Measurements from ENCODE around the gene OTUD5.
"Not testable (repeated sequence)": the region's sequence is repeated elsewhere in the genome, so short reads cannot be mapped to it uniquely, and the experiment has no call there.

OTUD5 gene

DNA sequence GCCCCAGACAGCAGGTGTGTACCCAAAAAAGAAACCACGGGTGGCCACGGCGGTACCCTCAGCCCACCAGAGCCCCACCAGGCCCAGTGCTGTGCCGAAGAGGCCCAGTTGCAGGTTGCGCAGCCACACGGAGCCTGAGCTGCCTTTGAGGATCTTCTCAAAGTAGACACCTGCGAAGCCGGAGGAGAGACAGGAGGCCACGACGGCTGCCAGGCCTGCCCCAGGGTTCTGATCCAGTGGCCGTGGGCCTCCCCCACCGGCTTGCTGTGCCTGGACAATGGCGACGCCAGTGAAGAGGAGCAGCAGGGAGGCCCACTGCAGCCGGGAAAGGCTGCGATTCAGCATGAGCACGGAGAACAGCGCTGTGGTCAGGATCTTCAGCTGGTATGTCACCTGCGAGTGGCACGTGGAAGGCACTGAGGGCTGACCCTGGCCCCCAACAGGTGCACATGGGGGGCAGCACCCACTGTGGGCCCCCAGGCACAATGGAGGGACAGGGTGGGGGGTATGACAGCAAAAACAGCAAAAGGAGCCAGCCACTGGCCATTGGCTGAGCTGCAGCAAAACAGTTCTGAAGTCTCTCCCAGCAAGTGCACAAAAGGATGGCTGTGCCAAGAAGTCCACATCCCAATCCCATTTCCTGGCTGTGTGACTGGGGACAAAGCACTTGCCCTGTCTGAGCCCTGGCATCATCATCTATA, 52.2 kb downstream of the OTUD5 start:
- DNase-seq = no peak

DNA sequence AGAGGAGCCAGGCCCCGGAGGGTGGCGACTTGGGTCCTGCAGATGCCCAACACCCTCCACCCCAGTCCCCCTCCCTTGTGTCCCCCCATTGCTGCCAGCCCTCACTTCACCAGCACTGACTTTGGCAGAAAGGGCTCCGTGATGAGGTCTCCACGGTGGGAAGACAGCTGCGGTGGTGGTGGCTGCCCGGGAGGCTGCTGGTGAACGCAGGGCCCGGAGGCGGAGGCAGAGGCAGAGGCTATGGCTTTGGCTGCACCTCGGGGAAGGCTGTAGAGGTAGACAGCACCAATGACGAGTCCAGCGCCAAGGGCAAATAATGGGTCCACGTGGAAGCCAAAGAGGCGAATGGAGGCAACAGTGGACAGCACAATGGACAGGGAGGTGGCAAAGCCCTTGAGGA, 52.8 kb downstream of the OTUD5 start:
- no peak for DNase-seq

DNA sequence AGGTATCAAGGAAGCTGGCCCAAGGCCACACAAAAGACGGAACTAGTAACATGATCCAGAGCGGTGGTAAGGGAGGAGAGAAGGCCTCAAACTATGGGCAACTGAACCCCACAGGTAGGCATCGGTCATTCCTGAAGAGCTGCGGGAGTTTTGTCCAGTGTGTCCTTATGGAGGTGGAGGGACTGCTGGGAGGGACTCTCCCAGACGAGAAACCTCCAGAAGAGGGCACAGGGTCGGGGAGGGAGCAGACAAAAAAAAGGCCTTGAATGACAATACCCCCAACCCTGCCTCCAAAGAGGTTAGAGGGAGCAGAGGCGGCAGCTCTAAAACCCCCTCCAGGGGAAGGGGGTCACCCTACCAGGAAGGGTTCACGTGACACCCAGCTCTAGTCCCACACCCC, 53.2 kb downstream of the OTUD5 start:
- DNase-seq = no peak

DNA sequence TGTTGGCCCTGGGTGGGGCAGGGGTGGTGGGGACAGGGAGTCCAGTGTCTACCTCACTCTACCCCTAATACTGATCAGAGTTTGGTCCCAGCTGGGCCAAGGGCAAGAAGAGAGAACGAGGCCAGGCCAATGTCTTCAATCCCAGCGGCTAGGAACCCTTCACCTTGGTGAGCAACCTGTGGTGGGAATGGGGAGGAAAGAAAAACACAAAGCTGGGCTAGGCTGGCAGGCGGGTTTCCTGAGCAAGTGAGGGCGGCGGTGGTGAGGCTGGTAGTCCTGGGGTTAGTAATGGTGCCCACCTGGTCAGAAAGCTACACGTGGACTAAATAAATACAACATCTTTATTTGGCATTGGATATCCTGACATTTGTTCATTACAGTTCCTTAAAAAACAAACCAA, 54.1 kb downstream of the OTUD5 start:
- DNase-seq = no peak

DNA sequence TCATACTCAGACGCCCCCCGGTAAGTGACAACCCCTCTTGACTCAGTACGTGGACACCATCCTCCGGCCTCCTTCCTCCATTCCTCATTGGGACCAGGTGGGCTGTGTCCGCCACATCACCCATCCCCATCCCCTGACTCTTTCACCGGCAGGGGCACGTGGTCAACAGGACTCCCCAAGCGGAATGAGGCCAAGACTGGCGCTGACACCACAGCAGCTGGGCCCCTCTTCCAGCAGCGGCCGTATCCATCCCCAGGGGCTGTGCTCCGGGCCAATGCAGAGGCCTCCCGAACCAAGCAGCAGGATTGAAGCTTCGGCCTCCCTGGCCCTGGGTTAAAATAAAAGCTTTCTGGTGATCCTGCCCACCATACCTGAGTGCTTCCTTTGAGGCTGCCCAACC, 54.6 kb downstream of the OTUD5 start:
- DNase-seq = no peak

DNA sequence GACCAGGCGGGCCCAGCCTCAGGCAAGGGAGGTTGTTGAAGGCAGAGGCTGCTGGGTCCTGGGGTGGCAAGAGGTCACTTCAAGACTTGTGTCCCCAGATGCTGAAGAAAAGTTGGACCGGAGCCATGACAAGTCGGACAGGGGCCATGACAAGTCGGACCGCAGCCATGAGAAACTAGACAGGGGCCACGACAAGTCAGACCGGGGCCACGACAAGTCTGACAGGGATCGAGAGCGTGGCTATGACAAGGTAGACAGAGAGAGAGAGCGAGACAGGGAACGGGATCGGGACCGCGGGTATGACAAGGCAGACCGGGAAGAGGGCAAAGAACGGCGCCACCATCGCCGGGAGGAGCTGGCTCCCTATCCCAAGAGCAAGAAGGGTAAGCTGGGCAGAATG, 55.3 kb downstream of the OTUD5 start:
- no peak for DNase-seq

DNA sequence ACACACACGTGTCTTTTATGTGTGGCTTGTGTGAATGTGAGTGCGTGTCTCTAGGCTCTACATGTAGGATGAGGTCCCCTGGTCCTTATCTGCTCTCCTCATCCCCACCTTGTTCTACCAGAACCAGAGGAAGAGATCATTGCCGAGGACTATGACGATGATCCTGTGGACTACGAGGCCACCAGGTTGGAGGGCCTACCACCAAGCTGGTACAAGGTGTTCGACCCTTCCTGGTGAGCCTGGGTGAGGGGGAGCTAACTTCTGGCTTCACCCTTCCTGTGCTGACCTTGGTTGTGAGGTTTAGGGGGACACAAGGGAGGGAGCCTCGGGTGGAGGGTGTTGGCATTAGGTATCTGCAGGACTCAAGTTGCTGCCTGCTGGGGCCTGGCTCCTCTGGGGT, 56.3 kb downstream of the OTUD5 start:
- no peak for DNase-seq

DNA sequence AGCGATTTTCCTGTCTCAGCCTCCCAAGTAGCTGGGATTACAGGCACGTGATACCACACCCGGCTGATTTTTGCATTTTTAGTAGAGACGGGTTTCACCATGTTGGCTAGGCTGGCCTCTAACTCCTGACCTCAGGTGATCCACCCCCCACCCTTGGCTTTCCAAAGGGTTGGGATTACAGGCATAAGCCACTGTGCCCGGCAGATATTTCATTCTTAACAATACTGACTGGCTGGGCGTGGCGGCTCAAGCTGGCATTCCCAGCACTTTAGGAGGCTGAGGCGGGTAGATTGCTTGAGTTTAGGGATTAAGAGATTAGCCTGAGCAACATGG, 58.4 kb downstream of the OTUD5 start:
- no peak for DNase-seq

DNA sequence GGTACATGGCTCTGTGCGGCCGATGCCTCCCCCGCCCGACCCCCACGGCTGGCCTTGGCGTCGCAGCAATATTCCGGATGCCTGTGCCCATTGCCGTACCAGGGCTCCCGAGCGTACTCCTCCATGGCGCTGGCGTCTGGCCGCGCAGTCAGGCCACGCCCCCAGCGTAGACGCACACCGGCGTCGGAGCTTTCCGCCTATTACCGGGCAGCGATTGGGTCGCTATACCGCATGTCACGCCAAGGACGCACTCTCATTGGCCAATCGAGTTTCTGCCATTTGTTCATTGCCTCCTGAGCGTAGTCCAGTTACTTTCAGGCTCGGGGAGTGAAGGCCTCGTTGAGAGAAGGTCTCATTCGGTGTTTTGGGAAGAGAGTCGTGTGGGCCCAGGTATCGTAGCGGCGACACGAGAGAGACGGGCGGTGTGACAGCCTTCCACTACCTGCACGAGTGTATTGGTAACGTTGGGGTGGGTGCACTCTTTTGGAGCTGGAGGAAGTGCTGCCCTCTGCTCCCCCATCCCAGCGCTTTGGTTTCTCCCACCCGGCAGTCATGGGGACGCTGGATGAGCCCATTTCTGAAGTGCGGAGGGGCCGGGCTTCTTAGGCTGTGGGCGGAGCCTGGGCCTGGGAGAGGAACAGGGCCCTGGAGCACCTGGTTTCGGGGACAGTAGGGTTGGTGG, 59.6 kb downstream of the OTUD5 start, which contains the start of the genes PQBP1 and TIMM17B:
PQBP1 (plus strand) TSS at position 306 of the 682 bp plus-strand sequence. CDS start 580 bp downstream, outside the sequence.
TIMM17B (minus strand) TSS at position 144 of the 682 bp plus-strand sequence; CDS start at position 125, 19 bp downstream.
- DNase-seq = peak; percentile 21

DNA sequence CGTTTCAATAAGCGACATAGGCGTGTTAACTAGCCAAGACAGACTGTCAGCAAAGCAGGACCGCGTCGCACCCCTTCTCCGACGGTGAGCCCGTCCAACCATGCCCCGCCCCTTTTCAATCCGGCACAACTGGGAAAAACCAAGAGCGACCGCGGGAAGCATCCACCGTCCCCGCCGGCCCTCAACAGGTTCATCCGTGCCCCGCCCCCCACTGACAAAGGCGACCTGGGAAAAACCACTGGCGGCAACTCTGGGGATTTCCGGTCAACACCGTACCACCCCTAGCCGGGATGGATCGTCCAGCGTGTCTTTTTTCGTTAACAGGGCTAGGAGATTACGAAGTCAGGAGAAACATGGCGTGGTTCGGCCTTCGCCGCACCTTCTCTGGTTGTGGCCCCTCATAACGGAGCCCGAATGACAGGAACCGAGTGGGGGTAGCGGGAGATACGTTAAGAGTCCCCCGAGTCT, 60.2 kb downstream of the OTUD5 start:
- DNase-seq = no peak

DNA sequence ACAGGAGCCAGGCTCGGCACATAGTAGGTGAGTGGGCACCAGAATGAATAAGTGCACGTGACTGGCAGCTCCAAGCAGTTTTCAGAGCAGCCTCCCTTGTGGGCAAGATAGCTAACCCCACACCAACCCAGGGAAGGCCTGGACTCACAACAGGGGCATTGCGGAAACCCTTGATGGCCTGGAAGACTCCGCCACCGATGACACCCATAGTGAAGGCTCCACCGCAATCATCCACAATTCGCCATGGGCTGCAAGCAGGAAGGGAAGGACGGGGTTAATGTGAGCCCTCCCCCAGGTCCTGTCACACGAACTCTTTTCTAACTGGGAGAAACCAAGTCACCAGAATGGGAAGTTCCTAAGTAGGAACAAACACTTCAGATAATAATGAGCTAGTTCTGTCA, 60.8 kb downstream of the OTUD5 start:
- DNase-seq = no peak

DNA sequence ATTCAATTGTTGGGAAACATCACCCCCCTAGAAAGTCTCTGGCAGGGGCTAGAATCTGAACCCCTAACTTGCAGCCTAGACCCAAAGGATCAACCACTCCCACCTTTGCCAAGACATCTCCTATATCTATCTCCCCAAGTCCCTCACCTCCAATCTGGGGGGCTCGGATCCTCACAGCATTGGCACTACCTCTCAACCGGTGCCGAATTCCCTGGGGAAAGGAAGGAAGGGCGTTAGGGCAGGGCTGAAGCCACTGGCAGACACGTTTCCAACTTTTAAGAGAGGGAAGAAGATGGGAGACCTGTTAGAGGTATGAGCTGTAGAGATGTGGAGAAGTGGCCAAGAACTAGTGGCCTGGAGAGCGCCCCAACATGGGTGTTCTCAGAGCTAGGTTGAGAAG, 62.5 kb downstream of the OTUD5 start:
- no peak for DNase-seq

DNA sequence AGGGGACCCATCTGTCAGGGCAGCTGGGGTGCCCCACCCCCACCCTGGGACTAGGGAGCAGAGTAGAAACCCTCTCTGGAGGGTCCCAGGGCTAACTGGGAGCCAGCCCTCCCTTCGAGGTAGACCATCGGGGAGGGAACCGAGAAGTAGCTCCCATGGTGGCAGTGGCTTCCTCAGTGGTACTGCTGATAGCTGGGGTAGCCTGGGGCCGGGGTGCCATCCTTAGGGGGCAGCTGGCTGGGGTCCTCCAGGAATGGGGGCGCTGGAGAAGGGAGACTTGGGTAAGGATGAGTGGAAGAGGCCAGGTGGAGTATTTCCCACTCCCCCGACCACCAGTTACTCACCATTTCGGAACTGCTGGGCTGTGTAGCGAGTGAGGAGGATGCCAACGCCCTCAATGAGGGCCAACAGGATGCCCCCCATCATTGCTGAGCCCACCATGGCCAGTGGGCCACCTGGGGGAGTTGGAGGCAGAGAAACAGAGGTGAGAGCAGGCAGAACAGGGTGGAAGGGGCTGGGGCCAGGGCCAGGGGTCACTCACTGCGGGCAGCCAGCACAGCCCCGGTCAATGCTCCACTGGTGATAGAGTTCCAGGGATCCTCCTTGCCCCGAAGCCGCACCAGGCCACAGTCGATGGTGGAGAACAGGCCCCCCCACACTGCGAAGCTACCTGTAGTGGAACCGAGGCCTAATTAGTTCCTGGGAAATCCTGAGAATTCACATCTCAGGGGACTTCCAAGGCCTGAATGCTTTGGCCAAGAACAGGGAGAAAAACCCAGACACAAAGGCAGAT, 63.7 kb downstream of the OTUD5 start:
- no peak for DNase-seq

DNA sequence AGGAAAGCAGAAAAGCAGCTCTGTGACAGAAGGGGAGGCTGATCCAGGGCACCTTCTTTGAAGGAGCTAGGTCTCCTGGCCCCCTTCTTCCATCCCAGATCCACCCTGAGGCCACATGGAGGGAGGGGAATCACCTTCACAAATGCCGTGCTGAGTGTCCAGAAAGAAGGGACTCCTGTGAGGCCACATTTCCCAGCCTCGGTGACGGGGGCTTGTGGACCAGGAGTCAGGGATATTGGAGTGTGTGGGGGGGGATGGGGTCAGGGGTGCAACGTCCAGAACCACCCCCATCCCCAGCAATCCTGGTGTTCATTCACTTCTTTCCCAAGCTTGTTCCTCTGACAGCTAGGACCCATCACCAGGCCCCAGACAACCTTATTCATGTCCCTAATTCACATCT, 64.5 kb downstream of the OTUD5 start:
- DNase-seq = no peak

DNA sequence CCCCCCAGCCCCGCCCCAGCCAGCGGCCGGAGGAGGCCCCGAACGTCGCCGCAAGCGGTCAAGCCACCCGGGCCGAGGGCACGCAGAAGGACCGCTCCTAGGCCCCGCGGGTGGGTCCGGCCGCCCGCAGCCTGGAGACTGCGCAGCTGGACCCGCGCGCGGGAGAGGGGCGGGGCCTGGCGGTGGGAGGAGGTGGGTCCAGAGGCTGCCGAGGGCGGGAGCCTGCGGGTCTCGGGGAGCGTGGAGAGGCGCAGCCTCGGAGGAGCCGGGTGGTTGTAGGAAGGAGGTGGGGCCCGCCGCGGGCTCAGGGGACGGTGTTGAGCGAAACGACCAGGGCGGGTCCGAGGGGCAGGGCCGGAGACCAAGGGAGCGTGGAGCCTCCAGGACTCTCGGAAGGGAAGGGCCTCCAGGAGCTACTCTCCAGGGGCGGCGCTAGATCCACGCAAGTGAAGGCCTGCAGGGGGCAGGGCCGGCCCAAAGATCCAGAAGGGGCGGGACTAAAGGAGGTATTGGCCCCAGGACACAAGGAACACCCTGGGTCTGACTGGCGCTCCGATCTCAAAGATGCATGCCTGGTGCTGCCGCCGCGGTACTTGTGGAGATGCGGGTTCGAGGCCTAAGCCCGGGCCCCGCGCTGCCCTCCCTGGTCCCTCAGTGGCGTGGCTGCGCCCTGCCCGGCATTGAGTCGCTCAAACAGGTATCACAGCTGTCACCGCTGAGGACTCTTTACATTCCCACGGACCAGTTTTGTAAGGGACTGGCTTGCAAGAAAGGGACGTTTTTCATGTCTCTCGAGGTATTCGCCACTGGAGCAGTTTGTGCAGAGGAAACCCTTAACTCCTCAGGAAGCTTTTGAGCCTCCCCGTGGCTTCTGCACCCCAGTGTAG, 65.8 kb downstream of the OTUD5 start:
- DNase-seq = no peak

DNA sequence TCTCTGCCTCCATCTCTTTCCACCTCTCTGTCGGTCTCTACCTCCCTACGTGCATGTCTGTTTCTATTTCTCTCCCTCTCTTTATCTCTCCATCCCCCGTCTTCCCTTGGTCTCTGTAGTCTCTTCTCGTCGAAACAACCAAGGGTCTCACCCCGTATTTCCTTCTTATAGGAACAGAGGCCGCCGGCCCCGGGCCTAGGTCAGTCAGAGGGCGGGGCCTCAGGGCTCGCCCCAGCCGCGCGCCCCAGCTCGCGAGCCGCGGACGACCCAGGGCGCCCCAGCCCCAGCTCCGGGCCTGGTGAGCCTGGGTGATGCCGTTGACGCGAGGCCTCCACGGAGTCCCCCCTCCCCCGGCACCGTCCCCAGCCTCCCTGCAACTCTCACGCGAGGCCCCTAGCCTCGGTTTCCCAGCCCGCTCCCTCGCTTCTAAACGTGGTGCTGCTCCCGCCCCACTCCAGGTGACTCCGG, 66.4 kb downstream of the OTUD5 start:
- no peak for DNase-seq

DNA sequence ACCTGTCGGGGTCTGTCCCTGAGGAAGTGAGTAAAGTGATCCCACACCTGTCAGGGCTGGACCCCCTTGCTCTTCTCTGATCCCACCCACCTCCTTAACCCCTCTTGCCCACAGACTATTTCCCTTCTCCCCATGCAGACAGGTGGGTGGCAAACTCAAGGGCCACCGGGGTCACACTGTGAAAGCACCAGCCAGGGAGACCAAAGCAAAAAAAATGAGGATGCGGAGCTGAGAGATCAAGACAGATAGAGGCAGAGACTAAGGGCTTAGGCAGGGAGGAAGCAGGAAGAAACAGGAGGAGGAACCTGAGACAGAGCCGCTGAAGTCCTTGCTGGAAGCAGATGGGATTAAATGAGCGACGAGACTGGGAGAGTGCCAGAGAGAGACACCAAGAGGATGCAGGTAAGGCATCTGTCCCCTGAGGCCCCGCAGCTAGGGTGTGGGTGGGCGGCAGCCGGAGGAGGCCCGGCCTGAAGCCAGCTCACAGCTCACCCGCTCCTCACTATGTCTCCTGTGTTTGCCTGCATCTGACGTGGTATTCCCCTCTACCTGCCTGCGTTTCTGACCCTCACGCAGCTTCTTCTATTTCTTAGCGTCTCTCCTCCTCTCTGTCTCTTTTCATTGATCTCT, 67.0 kb downstream of the OTUD5 start:
- no peak for DNase-seq

DNA sequence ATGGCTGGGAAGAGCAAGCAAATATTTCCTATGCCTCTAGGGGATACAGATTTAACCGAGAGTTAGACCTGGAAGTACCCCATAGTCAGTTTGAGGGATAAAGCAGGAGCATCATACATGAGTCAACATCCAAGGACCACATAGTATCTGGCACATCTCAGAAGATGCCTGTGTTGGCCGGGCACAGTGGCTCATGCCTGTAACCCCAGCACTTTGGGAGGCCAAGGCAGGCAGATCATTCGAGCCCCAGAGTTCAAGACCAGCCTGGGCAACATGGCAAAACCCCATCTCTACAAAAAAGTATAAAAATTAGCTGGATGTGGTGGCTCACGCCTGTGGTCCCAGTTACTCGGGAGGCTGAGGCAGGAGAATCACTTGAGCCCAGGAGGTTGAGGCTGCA, 70.8 kb downstream of the OTUD5 start:
- not testable (repeated sequence) for DNase-seq

DNA sequence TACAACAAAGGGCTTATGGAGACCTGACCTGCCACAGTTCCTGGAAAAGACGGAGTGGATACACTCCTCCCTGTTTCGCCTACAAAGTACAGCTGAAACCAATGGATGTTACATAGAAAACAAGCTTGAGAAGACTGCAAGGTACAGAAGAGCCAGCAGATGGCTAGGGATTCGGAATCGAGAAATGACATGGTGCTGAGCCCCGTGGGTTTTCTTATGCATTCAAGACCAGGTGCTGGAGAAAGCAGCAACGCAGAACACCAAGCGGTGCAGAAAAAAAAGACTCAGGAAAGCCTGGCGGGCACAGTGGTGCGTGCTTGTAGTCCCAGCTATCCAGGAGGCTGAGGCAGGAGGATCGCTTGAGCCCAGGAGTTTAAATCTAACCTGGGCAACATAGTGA, 73.7 kb downstream of the OTUD5 start:
- DNase-seq = no peak

DNA sequence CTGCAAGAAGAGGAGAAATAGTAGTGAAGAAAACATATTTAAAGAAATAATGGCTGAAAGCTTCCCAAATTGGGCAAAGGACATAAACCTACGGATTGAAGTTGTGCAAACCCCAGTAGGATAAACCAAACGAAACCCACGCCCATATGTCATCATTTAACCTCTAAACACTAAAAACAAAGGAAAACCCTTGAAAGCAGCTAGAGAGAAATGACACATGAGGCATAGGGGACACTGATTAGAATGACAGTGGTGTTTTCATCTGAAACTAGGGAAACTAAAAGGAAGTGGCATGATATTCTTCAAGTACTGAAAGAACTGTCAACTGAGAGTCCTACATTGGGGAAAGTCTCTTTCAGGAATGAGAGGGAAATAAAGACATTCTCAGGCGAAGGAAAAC, 80.5 kb downstream of the OTUD5 start:
- not testable (repeated sequence) for DNase-seq

Data from cortex of kidney (tissue), 1 donor.